GM21526 (cell line): ENCODE data around the gene NPEPL1.
"Not testable (repeated sequence)": the region's sequence is repeated elsewhere in the genome, so short reads cannot be mapped to it uniquely, and the experiment has no call there.

ENCODE experiments used
- ATAC-seq: cut with Tn5 transposase; IDR thresholded peaks from one replicate; pipeline ENCODE4 v1.9.1; 2021; ENCODE audit warnings: moderate library complexity; ENCODE audit not compliant: unreplicated experiment, low FRiP score

NPEPL1 gene, protein sequence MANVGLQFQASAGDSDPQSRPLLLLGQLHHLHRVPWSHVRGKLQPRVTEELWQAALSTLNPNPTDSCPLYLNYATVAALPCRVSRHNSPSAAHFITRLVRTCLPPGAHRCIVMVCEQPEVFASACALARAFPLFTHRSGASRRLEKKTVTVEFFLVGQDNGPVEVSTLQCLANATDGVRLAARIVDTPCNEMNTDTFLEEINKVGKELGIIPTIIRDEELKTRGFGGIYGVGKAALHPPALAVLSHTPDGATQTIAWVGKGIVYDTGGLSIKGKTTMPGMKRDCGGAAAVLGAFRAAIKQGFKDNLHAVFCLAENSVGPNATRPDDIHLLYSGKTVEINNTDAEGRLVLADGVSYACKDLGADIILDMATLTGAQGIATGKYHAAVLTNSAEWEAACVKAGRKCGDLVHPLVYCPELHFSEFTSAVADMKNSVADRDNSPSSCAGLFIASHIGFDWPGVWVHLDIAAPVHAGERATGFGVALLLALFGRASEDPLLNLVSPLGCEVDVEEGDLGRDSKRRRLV

DNA sequence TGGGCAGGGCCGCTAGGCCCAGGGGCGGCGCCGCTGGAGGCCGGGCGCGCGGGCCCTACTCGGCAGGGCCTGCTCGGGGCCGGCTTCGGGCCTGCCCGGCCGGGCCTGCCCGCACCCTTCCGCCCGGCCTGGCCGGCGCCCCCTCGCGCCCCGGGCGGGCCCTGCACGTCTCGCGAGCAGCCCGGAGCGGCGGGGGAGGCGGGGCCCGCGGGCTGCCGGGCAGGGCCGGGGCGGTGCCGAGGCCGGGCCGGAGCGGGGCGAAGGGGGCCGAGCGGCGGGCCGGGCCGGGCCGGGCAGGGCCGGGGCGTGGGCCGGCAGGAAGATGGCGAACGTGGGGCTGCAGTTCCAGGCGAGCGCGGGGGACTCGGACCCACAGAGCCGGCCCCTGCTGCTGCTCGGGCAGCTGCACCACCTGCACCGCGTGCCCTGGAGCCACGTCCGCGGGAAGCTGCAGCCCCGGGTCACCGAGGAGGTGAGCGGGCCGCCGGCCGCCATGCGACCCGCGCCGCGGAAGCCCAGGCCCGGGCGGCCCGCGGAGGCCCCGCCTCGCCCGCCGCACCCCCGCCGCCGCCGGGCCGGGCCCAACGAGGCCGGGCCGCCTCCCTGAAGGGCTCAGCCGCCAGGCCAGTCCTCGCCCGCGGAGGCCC is at the start of gene NPEPL1:
Gene NPEPL1, plus strand, starts transcription at position 222 of the 647 bp plus-strand sequence. Its CDS starts 101 bp downstream, at position 323.
- ATAC-seq: peak; percentile 84

DNA sequence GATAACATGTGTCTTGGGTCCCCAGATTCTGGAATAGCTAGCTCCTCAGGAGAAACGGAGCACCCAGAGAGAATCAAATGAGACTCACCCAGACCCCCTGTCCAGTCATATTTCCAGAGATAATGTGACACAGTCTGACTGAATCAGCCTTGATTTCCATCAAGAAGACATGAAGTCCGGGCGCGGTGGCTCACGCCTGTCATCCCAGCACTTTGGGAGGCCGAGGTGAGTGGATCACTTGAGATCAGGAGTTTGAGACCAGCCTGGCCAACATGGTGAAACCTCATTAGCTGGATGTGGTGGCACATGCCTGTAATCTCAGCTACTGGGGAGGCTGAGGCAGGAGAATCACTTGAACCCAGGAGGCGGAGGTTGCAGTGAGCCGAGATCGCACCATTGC is 49.7 kb upstream of the NPEPL1 start:
- ATAC-seq: not testable (repeated sequence)

DNA sequence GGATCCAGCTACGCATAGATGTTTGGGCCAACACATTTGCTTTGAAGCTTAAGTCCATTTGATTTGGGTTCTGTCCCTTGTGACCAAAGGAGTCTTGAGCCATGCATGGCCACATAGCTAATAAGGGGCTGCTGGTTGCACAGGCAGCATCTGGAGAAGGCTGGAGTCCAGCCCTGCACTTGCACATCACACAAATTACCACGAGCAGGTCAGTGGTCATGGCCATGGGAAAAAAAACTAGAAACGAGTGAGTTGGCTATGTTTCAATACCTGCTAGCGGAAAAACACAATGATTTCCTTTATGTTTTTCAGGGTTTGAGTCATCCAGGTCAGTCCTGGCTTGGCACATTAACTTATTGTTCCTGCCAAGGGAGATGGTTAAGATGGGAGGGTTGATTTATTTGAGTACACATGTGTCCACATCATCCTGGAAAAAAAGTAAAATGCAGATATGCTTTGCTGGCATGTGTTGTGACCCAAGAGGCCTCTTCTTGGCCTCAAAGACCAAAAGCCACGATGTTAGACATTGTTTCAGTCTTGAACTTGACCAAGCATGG is 47.1 kb upstream of the NPEPL1 start:
- no peak for ATAC-seq

DNA sequence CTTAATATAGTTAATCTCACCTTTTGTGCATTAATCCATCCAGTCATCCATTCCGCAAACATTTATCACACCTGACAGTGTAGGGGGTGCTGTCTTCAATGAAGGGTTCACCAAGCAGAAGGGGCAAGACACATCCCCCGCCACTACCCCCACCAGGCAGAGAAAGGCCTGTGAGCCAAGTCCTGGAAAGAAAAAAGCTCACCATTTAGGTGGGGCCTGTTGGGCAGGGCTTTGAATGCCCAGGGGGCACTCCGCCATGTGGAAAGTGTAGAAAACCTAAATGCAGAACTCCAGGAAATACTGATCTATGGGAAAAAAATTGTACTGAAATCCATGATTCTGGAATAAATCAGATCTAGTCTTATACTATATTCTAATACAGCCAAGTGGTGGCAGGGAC is 46.3 kb upstream of the NPEPL1 start:
- no peak for ATAC-seq

DNA sequence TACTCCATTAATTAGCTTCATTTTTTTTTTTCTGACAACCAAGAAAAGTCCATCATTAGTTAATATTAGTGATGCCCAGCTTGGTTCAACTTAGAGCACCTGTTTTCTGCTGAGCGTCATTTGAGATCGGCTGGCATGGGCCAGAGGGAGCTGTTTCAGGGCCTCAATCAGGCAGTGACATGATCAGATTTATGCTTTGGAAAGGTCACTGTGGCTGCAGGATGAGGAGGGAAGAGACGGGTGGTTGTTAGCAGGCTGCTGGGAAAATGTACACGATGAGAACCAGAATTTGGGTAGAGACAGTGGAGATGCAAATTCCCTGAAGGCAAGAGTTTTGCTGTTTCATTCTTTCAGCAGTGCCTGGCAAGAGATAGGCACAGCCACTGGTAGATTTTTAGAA is 45.9 kb upstream of the NPEPL1 start:
- no peak for ATAC-seq

DNA sequence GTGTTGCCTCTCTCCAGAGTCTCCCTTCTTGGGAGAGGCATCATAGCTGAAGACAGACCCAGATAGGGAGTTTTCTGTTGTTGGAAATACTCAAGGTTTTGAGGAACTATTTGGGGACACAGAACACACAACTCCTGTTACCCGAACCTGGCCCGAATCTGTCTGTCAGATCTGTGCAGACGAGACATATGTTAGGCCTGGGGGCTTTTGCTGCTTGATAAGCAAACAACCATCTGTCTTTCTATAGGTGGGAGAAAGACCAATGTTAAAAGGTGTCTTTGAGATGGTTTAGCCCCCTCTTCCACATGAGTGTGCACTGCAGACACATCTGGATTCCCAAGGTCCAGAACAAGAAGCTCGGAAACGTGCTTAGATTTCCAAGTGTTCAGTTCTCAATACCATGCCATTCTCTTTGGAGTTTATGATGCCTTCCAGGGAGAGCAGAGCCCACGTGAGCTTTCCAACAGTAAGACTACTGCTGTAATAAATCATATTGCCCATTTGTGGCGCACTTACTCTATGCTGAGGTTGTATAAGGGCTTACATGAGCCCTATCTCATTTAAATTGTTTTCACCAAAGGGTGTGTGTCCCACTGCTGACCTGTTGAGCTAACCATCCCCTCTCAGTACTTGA is 45.3 kb upstream of the NPEPL1 start:
- ATAC-seq: no peak

DNA sequence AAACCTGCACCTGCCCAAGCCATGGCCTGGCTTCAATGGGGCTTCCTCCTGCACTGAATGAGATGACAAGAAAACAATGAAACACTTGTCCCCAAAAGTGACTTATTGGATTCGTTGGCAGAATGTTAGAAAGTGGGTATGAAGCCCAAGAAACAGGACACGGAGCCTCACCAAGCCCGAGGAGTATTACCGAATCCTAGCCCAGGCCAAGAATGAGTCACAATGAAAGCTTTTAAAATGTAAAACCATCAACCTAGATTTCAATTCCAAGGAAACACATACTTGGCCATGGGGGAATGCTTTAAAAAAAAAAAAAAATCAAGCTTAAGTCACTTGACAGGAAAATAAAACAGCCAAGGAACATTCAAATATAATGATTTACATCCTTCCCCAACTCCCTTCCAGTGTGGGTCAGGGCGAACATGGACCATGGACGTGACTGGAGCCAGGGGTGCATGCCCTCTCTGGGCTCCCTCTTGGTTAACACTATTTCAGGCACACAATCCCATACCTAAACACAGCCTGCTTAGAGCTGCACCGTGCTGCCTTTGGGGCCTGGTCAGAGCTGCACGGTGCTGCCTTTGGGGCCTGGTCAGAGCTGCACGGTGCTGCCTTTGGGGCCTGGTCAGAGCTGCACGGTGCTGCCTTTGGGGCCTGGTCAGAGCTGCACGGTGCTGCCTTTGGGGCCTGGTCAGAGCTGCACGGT is 44.7 kb upstream of the NPEPL1 start:
- ATAC-seq: no peak

DNA sequence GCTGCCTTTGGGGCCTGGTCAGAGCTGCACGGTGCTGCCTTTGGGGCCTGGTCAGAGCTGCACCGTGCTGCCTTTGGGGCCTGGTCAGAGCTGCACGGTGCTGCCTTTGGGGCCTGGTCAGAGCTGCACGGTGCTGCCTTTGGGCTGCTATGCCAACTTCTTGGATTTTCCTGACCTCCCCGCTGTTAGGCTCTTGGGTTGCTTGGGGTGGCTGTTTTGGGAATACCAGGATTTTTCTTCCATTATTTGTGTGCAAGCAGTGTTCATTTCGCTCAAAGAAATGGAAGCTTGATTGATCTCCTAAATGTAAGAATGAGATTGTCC is 44.1 kb upstream of the NPEPL1 start:
- ATAC-seq: not testable (repeated sequence)

DNA sequence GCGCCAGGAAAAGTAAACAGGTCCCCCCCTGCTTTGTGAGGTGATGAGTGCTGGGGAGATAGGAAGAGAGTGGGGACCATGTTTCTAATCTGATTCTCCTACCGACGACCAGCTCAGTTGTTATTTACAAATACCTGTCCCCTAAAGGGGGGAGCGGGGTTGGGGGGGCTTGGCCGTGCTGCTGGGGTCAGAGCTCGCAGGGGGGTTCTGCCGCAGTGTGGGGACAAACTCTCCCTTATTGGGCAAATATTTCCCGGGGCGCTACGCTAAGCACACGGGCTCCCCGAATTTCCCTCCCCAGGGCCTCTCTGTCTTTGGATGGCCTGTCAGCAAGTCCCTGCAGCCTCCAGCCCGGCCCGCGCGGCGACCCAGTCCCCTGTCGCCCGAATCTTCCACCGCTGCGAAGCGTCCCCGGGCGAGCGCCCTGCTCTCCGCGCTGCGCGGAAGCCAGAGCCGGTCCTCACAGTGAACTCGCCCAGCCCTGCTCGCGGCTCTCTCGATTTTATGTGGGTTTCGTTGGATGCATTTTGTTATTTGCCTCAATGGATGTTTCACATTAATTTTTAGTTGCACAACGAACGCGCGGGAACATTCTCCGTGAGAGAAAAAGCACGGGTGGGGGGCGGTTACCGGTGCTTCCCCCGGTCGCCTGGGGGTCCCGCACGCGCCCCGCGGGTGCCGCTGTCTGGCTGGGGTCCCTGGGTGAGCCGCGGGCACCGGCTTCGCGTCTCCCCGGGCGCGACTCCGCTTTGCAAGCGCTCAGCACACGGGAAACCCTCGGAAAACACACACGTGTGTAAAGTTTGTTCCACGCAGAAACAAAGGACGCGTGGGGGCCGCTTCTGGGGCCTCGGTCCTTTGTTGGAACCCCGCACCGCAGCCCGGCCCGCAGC is 43.1 kb upstream of the NPEPL1 start:
- ATAC-seq: no peak

DNA sequence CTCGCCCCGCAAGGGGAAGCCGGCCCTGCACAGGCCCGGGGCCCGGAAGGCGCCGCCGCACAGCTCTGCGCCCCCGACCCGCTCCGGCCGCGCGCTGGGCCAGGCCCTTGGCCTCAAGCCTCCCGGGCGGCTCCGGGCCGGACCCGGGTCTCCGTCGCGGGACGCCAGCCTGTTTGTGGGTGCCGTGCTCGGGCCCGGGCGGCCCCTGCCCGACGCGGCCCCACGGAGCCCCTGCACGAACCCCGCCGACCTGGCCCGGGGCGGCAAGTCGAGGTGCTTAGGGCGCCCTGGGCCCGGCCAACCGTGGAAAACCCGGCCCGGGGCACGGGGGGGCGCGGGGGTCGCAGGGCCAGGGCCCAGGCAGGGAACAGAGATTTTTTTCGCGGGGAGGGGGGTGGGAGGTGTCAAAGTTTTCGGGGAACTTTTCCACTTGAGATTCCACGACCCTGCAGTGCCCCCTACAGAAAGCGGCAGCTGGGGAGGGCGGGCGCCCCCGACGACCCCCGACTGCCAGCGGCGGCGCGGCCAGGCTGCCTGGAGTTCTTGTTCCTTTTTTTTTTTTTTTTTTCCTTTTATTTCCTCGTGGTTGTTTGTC is 42.3 kb upstream of the NPEPL1 start:
- ATAC-seq: peak; percentile 31

DNA sequence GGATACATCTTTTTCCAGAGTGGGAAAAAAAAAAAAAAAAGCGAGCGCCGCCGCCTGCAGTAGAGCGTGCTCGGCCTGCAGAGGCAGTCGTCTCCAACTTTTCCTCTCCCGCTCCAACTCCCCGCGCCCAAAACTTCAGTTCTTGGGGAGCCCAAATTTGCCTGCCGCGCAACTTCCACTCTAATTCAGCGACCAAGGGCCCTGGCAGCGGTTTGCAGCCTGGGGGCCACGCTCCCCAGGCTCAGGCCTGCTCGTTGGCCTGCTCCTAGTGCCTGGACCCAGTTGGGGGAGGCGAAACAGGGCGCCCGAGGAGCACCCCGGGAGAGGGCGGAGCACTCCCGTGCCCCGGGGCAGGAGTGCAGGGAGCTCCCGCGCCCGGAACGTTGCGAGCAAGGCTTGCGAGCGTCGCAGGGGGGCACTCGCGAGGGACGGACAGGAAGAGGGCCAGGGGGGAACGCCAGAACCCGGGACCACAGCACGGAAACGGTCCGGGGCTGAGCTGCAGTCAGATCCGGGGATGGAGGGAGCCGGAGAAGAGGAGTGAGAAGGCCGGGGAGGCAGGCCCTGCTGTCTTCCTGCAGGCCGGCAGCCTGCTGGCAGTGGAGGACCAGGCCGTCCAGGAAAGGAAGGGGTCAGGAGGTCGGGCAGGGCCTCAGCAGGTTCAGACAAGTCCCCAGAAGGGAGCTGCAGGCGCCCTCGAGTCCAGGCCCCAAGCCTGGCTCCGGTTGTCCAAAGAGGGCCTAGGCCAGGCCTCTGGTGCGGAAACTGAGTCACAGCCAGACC is 41.6 kb upstream of the NPEPL1 start, which contains the start of gene STX16:
Gene STX16, plus strand, starts transcription at position 508 of the 783 bp plus-strand sequence. CDS start 724 bp downstream, outside the sequence.
- peak; percentile 48 for ATAC-seq

DNA sequence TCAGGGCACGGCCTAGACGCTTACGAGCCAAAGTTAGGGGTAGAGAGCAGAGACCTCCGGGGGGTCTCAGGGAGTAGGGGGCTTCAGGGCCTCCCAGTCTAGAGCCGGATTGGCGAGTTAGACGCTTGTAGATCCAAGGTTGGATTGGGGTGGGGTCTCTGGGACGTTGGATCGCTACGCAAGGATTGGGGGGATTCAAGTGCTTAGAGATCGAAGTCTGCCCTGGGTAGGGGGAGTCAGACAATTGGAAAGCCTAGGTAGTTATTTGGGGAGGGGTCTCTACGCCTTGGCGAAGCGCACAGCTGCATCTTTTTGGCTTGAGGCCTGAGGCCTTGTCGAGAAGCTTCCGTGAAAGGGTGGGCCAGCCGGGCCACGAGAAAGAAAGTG is 41.0 kb upstream of the NPEPL1 start:
- no peak for ATAC-seq

DNA sequence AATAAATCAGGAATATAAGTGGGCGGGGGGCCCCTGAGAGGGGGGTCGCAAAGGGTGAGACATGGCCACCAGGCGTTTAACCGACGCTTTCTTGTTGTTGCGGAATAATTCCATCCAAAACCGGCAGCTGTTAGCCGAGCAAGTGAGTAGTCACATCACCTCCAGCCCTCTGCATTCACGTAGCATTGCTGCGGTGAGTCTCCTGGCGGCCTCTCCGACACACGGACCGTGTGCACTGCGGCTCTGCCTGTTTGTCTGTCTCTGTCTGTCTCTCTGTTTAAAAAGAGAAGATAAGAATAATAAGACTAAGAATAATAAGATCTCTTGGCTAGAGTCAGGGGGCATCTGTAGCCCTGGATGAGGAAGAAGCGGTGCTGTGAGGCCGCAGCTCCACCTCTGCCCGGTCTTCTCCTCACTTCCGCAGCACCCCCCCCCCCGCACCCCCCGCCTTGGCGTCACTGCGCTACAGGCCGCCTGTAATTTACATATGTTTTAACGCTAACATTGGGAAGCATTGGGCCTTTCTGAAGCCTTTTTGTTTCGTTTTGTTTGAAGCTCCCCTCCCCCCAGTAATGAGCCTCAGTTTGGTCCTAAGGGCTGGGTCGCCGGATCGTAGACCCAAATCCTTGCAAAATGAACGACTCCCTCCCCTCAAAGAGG is 40.5 kb upstream of the NPEPL1 start:
- ATAC-seq: peak; percentile 49

DNA sequence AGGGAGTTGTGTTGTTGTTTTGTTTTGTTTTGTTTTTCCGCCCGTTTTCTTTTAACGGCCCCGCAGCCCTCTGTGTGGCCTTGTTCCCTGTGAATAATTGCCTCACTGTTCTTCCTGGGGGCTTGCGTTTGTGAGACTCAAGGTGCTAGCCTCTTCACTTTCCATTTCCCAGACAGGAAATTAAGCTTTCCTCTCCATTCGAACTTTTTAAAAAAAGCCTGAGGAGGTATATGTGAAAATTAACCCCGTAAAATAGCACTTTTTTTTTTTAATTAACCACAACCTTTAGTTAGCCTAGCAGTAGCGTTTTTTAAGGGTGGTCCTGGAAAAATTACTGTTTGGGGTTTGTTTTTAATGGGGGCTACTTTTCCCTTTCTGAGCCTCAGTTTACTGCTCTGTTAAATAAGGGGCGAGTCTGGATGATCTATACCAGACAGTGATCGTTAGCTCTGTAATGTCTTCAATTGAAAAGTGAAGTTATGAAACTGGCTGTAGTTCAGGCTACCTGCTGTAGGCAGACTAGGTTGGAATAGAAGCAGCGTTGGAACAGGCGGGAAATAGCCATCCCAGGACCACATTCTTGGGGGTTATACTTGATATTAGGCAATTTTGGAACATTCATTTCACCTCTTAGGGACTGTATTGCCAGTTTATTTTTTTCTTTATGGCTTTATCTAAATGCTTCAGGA is 39.9 kb upstream of the NPEPL1 start:
- ATAC-seq: peak; percentile 9

DNA sequence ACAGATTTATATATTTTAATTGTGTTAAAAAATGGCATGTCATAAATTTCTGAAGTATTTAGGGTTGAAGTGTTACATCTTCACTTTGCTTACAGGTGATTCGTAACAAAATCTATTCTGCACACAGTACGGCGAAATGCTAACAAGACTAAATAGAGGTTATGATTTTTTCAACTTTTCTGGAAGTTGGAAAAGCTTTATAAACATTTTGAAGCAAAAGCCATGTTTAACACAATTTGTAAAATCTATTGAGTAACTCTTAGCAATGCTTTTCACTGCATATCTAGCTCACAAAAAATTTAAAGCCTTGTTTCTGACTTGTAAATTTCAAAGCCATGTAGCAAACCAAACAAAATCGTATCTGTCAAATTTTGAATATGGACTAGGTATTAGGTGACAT is 38.3 kb upstream of the NPEPL1 start:
- ATAC-seq: no peak

DNA sequence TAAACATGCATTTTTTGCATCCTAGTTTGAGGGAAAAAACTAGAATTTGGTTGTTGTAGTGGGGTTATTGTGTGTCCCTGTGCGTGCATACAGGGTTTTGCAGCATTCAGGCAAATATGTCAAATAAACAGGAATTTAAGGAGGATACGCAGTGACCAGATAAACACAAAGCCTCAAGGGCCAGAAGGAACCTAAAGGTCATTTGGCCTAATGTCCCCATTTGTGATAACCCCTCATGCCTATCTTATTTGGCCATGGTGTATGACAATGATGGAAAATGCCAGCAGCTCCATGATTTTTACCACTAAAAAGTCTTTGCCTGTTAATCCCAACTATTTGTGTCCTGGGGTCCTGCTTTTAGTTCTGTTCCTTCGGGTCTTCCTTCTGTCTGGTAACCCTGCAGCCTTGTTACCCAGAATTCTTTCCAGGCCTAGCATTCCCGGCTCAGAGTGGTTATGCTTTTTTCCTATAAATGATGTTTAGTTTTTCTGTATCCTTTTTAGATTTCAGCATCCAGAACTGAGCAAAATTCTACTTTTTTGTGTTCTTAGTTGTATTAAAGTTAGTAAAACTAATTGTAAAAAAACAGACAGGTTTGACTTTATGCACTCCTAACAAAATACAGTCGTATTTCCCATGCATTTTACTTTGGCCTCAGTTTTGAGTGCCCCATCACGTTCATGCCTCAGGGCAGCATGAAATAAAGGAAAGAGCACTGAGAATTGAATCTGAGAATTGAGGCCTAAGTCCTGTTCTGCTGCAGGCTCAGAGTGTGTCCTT is 37.1 kb upstream of the NPEPL1 start:
- ATAC-seq: no peak
